Thyroid gland (tissue), 4 donors: ENCODE data around the gene FAM118A.

ENCODE experiments used
- POLR2A ChIP-seq, 2 donors: fragments of 450-650 bp; IDR thresholded peaks; one replicate each; pipeline ENCODE4 v1.6.1; 2017; ENCODE audit warnings: antibody characterized with exemption in 2 of 2, mild to moderate bottlenecking in 2 of 2, moderate library complexity in 1 of 2
- TF ChIP-seq, protein P1 (sequence below), 6 experiments: fragments of 200-600 bp in 3 of 6; fragments of 450-650 bp in 3 of 6; sonication (generic) in 3 of 6; IDR thresholded peaks; one replicate each; pipeline ENCODE4 v1.5.1; 2016 to 2019; ENCODE audit warnings: antibody characterized with exemption in 6 of 6, mild to moderate bottlenecking in 2 of 6, inconsistent platforms in 1 of 6, moderate library complexity in 1 of 6

DNA sequence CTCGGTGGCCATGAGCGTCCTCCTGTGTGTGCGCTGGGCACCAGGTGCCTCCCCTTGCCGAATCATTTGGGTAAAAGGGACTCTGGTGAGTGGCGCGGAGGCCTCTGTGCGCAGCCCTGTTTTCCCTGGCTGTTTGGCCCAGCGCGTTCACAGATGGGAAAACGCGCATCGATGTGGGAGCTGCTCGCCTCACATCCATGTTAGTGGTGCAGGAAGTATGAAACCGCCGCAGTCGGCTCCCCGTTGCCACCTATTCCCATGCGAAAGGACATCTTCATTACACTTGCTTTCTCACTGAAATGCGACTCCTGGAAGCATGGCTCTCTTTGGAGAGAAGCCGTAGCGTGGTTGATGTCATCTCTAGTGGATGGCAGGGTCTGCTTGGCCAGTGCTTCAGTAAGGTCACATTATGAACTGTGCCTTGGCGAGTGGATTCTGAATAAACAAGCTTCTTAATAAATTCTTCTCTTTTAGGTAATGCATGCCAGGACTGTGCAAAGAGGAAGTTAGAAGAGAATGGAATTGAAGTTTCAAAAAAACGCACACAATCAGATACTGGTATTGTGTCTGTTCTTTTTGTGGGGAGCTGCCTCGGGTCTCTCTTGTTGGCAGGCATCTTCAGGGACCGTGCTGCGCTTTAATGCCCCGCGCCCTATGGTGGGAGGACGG is 26.3 kb downstream of the FAM118A start:
- TF ChIP-seq, protein P1, sequence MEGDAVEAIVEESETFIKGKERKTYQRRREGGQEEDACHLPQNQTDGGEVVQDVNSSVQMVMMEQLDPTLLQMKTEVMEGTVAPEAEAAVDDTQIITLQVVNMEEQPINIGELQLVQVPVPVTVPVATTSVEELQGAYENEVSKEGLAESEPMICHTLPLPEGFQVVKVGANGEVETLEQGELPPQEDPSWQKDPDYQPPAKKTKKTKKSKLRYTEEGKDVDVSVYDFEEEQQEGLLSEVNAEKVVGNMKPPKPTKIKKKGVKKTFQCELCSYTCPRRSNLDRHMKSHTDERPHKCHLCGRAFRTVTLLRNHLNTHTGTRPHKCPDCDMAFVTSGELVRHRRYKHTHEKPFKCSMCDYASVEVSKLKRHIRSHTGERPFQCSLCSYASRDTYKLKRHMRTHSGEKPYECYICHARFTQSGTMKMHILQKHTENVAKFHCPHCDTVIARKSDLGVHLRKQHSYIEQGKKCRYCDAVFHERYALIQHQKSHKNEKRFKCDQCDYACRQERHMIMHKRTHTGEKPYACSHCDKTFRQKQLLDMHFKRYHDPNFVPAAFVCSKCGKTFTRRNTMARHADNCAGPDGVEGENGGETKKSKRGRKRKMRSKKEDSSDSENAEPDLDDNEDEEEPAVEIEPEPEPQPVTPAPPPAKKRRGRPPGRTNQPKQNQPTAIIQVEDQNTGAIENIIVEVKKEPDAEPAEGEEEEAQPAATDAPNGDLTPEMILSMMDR (IDR thresholded peaks at IDR 0.05) = no peak
- no peak for TF ChIP-seq POLR2A (IDR thresholded peaks at IDR 0.05)
